SU-DHL-6 (cell line): ENCODE data around the gene SLC4A1.

Source experiments
- H2AFZ ChIP-seq: fragments of 200-600 bp; sonication (generic); 2 replicates; pipeline ENCODE4 v1.6.1; 2014; ENCODE audit warnings: low read depth, mild to moderate bottlenecking, moderate library complexity, mixed read lengths, antibody characterized with exemption, low read length; ENCODE audit not compliant: severe bottlenecking
- H3F3A ChIP-seq: fragments of 200-600 bp; shearing (Covaris generic); 2 replicates; pipeline ENCODE4 v1.6.0; 2016; ENCODE audit warnings: antibody characterized with exemption, mild to moderate bottlenecking; ENCODE audit not compliant: insufficient read depth
- H3K27ac ChIP-seq: fragments of 200-600 bp; sonication (generic); 2 replicates; pipeline ENCODE4 v1.5.1; 2016; ENCODE audit warnings: low read depth, mild to moderate bottlenecking, low read length, moderate library complexity, mixed read lengths
- H3K27me3 ChIP-seq: fragments of 200-600 bp; sonication (generic), shearing (Covaris generic); 2 replicates; pipeline ENCODE4 v1.6.0; 2014; ENCODE audit warnings: mild to moderate bottlenecking, low read length
- H3K36me3 ChIP-seq: fragments of 200-600 bp; sonication (generic); 2 replicates; pipeline ENCODE4 v1.6.1; 2014; ENCODE audit warnings: mild to moderate bottlenecking, low read length, mixed read lengths
- H3K4me2 ChIP-seq: fragments of 300-600, 200-600 bp; shearing (Covaris generic), sonication (generic); 2 replicates; pipeline ENCODE4 v1.6.0; 2014; ENCODE audit warnings: low read length, low read depth, mild to moderate bottlenecking; ENCODE audit not compliant: poor library complexity, severe bottlenecking
- H3K4me3 ChIP-seq: fragments of 200-600 bp; sonication (generic); 2 replicates; pipeline ENCODE4 v1.5.1; 2014; ENCODE audit warnings: antibody characterized with exemption, low read length, mild to moderate bottlenecking, mixed read lengths; ENCODE audit not compliant: insufficient read depth, poor library complexity, severe bottlenecking
- H3K79me2 ChIP-seq: fragments of 200-600 bp; sonication (generic); 2 replicates; pipeline ENCODE4 v1.6.1; 2014; ENCODE audit warnings: mild to moderate bottlenecking, low read length, moderate library complexity; ENCODE audit not compliant: insufficient read depth
- H3K9ac ChIP-seq: fragments of 200-600 bp; sonication (generic); 2 replicates; pipeline ENCODE4 v1.7.0; 2014; ENCODE audit warnings: mild to moderate bottlenecking, low read length
- H3K9me2 ChIP-seq: fragments of 200-600 bp; sonication (generic); replicated peaks from 2 replicates; pipeline ENCODE4 v1.6.1; 2014; ENCODE audit warnings: low read length; ENCODE audit not compliant: insufficient read depth
- H3K9me3 ChIP-seq: fragments of 200-600 bp; sonication (generic); 2 replicates; pipeline ENCODE4 v1.6.1; 2014; ENCODE audit warnings: low read length, mixed read lengths; ENCODE audit not compliant: insufficient read depth
- H4K20me1 ChIP-seq: fragments of 200-600 bp; sonication (generic); 2 replicates; pipeline ENCODE4 v1.6.1; 2014; ENCODE audit warnings: low read depth, mild to moderate bottlenecking, antibody characterized with exemption, low read length, moderate library complexity, mixed read lengths
- CTCF ChIP-seq: fragments of 200-600 bp; sonication (generic); IDR thresholded peaks from one replicate; pipeline ENCODE4 v1.5.1; 2017; ENCODE audit warnings: antibody characterized with exemption, mild to moderate bottlenecking, low read length, moderate library complexity; ENCODE audit not compliant: insufficient read depth, poor library complexity, severe bottlenecking
- EZH2phosphoT487 ChIP-seq: fragments of 200-600 bp; sonication (generic), shearing (Covaris generic); conservative IDR thresholded peaks from 2 replicates; pipeline ENCODE4 v1.6.1; 2018; ENCODE audit warnings: mild to moderate bottlenecking, antibody characterized with exemption, low read length, moderate library complexity, mixed read lengths

Gene SLC4A1

DNA sequence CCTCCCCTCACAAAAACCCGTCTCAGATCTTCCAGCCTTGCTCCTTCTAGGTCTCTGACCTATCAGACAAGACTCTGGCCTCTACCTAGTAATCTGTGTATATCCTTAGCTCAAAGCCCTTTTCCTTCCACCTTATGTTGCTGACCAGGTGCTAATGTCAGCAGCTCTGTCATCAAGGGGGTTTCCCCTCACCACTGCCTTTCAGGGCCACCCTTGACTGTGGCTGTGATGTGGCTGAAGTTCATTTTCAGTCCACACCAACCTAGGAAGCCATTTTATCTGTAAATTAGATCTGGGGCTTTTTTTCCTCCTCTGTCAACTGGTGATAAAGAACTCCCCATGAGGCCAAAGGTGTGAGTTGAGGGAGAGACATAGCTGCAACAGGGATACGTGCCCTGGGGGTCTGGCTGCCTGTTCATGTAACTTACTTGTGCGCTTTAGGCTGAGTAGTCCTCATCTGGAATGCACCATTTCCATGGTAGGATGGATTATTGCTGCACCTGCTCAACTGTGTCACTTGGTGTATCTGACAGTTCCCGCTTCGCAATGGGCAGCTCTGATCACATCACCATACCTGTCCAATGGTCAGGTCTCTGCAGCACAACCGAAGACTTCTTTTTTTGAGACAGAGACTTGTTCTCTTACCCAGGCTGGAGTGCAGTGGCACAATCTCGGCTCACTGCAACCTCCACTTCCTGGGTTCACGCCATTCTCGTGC lies 25.7 kb upstream of the SLC4A1 start:
- Histone ChIP-seq H3K4me2 (no peak overlapping the region), H3K9me2 (no peaks in the 10 kb centered on the region), H3F3A (no peaks in the 10 kb centered on the region), H3K9ac (no peak overlapping the region), H4K20me1 (no peaks in the 10 kb centered on the region), H3K36me3 (no peaks in the 10 kb centered on the region), H3K27ac (no peak overlapping the region), H3K9me3 (no peaks in the 10 kb centered on the region), H3K4me3 (no peak overlapping the region), H2AFZ (no peak overlapping the region), H3K79me2 (no peaks in the 10 kb centered on the region), H3K27me3 (no peaks in the 10 kb centered on the region)
- TF ChIP-seq EZH2phosphoT487 (no peak), CTCF (no peak)

- no peaks in the 10 kb centered on the region for H3F3A ChIP-seq
- no peak overlapping the region for H3K9ac ChIP-seq
- H3K4me2 ChIP-seq = no peak overlapping the region
- no peak overlapping the region for H3K4me3 ChIP-seq
- no peaks in the 10 kb centered on the region for H3K9me2 ChIP-seq
- TF ChIP-seq CTCF = no peak
- no peak for TF ChIP-seq EZH2phosphoT487
- H3K27ac ChIP-seq = no peak overlapping the region
- no peaks in the 10 kb centered on the region for H4K20me1 ChIP-seq
- no peaks in the 10 kb centered on the region for H3K27me3 ChIP-seq
- H3K36me3 ChIP-seq = no peaks in the 10 kb centered on the region
- H3K9me3 ChIP-seq = no peaks in the 10 kb centered on the region
- H3K79me2 ChIP-seq = no peaks in the 10 kb centered on the region
- H2AFZ ChIP-seq = no peak overlapping the region
These were observed 19.7 kb upstream of the SLC4A1 start for GRCh38 chr17:44287651-44288050.

DNA sequence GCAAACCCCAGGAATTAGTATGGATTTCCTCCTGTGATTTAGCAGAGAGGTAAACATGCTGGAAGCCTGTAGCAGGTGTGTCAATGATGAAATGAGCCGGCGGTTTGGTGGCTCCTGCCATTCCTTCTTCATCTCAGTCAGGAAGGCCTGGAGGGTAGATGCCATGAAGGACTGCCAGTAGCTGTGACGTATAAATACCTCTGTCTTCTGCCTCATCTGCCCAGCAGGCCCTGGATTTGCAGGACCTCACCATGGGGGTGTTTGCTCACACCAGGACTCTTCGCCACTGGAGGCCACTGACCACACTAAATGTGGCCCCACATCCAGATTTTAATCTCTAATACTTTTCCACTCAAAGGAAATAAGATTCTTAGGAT lies 16.1 kb upstream of the SLC4A1 start:
- no peaks in the 10 kb centered on the region for H3K27me3 ChIP-seq
- no peak overlapping the region for H2AFZ ChIP-seq
- no peak overlapping the region for H3K9ac ChIP-seq
- H3K36me3 ChIP-seq = no peaks in the 10 kb centered on the region
- H4K20me1 ChIP-seq = no peaks in the 10 kb centered on the region
- H3K4me2 ChIP-seq = no peak overlapping the region
- TF ChIP-seq EZH2phosphoT487 (no peak), CTCF (no peak)
- H3K4me3 ChIP-seq = no peak overlapping the region
- H3K9me3 ChIP-seq = no peaks in the 10 kb centered on the region
- H3K79me2 ChIP-seq = no peaks in the 10 kb centered on the region
- no peaks in the 10 kb centered on the region for H3F3A ChIP-seq
- H3K9me2 ChIP-seq = no peaks in the 10 kb centered on the region
- H3K27ac ChIP-seq = no peak overlapping the region
